Stimulated activated CD4-positive, alpha-beta T cell treated with anti-CD3 and anti-CD28 coated beads, TNF-alpha, amount 100 ng/mL, for 48 hours (primary cell): ENCODE measurements around the gene C4orf51.
A peak's percentile ranks its signal among the peaks of the same experiment; 100 is the strongest.

Source experiments
- DNase-seq, 3 donors: peaks; one replicate each; pipeline ENCODE4 v3.0.0-alpha.2; 2020; ENCODE audit warnings: low read depth in 3 of 3

C4orf51 gene

GRCh38 chr4:145756244-145756643 lies 76.3 kb downstream of the C4orf51 start:
- DNase-seq, result no peak

- DNase-seq, result no peak
Observed at GRCh38 chr4:145757188-145757587, 77.2 kb downstream of the C4orf51 start.

GRCh38 chr4:145760176-145760575 lies 80.2 kb downstream of the C4orf51 start:
- peak in 1 of 3 donors; percentile 31 for DNase-seq

DNA sequence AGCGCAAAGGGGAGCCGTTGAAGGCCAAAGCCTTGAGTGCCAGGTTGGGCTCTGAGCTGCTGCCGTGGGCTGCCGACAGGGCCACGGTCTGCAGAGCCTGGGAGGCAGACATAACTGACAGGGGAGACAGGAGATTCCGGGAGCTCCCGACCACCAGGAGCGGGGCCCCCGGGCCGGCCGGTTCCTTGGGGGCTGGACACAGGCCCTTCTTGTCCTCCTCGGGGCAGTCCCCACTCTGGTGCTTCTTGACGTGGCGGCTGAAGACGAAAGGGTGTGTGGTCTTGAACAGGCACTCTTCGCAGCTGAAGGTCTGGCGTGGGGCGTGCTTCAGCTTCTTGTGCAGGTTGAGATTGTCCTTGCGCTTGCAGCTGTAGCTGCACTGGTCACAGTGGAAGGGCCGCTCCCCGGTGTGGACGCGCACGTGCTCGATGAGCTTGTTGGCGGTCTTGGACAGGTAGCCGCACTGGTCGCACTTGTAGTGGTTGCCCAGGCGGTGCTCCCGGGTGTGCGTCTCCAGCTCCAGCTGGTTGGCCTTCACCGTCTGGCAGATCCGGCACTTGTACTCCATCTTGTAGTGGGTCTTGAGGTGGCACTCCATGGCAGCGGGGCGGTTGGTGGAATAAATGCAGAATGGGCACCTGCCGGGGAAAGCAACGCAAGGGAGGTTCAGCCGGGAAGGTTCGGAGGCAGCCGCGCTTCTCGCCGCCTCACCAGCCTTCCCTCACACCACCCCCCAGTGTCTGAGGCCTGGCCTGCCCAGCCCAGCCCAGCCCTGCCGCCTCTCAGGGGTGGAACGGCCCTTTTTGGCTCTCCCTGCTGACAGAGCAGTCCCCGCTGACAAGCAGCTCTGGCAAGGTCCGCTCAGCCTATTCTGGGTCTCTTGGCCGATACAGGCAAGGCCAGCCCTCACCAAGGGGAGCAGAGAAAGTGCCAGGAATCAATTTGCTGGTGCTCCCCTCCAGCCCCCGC lies 81.3 kb downstream of the C4orf51 start:
- DNase-seq, result no peak

DNA sequence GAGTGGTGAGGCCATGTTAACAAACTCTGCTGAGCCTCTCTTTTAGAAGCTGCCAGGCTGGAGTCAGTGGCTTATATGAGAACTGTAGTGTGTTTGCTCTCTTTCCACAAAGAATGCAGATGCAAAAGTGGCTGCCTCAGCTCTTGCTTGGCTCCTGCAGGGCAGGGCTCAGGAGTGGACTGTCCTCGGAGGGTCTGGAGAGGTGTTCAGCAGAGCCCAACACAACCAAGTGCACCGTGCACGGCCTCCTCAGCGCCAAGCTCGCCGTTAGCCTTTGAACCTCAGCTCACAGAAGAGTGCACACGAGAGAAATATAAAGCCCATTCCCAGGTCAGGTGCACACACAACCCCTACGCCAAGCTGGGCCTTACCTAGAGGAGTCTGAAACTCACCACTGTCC lies 82.8 kb downstream of the C4orf51 start:
- DNase-seq, result no peak

DNA sequence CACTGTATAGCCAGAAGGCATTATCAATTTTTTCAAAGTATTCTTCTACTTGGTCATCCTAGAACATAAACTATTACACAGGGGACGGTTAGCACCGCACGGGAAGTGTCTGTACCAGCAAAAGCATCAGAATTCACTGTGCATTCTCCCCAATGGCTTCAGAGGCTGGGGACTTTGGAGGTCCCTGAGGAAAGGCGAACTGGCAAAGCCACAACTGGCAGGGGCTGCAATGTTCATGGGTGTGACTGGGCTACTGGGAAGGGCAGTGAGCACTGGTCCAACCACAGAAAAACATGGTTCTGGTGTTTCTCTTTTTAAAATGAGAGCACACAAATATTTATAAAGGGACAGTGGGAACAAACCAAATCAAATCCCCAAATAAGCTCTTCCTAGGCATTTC lies 83.5 kb downstream of the C4orf51 start:
- no peak for DNase-seq

DNA sequence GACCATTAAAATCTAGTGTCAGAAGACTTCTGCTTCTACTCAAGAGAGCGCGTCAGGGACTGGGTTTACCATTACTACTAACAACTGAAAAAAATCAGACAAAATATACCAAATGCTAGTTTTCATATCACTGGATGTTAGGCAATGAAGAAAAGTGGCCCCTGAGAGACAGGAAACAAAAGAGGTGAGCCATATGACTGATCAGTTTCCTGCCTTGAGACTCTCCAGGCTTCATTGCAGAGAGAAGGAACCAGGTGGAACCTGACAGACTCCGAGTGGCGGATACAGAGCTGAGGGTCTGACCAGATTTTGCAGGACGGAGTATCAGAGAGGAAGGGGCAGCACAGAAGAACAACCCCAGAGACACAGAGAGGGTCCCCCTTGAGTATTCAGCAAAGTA lies 86.3 kb downstream of the C4orf51 start:
- no peak for DNase-seq

DNA sequence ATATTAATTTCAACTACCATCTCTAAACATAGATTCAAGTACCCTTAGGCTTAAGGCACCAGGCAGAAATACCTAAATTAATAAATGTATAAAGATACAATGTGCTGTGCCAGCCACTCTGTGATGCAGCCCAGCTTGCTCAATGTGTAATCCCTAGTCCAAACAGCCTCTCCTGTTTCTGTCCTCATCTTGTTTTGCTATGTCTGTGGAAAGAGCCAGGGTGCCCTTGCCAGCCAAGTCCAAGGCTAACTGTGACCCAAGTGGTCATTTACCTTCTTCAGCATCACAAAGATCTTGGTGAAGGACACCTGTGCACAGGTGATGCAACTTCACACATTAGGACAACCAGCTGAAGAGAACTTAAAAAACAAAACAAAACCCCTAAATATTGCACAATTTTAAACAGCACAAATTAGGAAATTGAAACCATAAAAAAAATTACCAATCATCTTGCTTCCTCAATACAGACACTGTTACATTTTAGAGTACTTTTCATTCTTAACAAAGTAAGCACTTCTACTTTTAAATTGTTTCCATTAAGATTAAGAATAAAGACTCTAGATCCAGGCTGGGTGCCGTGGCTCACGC lies 89.6 kb downstream of the C4orf51 start:
- DNase-seq, result no peak

GRCh38 chr4:145770124-145770523 lies 90.2 kb downstream of the C4orf51 start:
- no peak for DNase-seq

DNA sequence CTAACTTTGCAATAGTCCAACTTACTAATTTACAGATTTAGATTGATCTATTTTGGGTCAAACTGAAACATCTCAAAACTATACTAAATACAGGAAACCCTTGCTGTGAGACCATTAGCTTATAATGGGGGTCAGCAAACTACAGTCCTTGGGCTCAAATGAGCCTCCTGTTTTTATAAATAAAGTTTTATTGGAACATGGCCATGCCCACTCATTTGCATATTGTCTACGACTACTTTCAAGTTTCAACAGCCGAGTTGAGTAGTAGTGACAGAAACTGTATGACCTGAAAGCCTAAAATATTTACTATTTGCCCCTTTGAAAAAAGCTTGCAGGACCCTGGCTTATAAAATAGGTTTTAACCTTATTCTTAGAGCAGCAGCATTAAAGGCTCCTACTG lies 92.4 kb downstream of the C4orf51 start:
- no peak for DNase-seq

DNA sequence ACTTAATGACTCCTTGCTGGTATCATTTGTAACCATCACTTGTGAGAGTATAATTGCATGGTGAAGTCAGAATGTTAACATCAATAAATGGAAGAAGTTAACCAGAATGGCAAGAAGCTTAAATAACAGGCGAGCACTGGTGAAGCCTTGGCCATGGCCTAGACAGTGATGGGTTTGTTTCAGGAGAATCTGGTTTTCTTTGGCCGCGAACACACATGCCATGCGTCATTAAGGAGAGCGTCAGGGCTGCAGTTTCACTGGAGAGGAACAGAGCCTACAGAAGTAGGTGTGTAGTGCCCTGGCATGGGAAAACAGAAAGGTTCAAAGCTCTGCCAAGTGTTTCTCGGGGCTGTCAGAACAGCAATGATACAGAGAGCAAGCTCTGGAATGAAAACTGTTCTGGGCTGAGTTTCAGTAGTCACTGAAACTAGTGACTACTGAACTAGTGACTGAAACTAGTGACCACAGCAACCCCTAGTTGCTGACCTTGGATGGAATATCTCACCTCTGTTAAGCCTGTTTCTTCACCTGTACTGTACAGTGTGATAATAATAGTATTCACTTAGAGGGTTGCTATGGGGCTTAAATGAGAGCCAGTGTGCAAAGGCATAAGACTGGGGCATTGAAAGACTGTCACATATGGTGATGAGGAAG lies 93.8 kb downstream of the C4orf51 start:
- no peak for DNase-seq

GRCh38 chr4:145774473-145774872 lies 94.5 kb downstream of the C4orf51 start:
- no peak for DNase-seq

GRCh38 chr4:145775406-145775805 lies 95.5 kb downstream of the C4orf51 start:
- DNase-seq, result no peak

DNA sequence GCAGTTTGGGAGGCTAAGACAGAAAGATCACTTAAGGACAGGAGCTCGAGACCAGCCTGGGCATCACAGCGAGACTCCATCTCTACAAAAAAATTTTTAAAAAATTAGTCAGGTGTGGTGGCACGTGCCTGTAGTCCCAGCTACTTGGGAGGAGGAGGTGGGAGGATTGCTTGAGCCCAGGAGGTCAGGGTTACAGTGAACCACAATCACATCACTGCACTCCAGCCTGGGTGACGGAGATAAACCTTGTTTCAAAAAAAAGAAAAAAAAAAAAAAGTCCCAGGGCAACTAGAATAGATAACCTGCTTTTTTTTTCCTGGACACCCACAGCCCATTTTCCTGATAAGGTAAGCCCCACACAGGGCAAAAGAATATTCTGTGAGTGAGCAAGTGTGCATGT lies 96.3 kb downstream of the C4orf51 start:
- no peak for DNase-seq

- no peak for DNase-seq
Observed at GRCh38 chr4:145779319-145779801, 99.4 kb downstream of the C4orf51 start.

GRCh38 chr4:145781351-145781750 lies 101.4 kb downstream of the C4orf51 start:
- no peak for DNase-seq
